GM18861 (cell line): Measurements from ENCODE around the gene PRXL2A.
"Not testable (repeated sequence)": the region's sequence is repeated elsewhere in the genome, so short reads cannot be mapped to it uniquely, and the experiment has no call there.

ENCODE experiments used
- ATAC-seq: cut with Tn5 transposase; IDR thresholded peaks from one replicate; pipeline ENCODE4 v1.9.1; 2021; ENCODE audit not compliant: unreplicated experiment

The PRXL2A gene

GRCh38 chr10:80410578-80411145, 2.3 kb downstream of the PRXL2A start:
- ATAC-seq = no peak

GRCh38 chr10:80411267-80411668, 2.9 kb downstream of the PRXL2A start:
- ATAC-seq = no peak

- no peak for ATAC-seq
Observed at GRCh38 chr10:80411681-80412220, 3.4 kb downstream of the PRXL2A start.

GRCh38 chr10:80412486-80412885, 4.1 kb downstream of the PRXL2A start:
- ATAC-seq = no peak

GRCh38 chr10:80413271-80413996, 5.1 kb downstream of the PRXL2A start:
- ATAC-seq = no peak

GRCh38 chr10:80414142-80414895, 6.0 kb downstream of the PRXL2A start:
- no peak for ATAC-seq

GRCh38 chr10:80415734-80416478, 7.6 kb downstream of the PRXL2A start:
- no peak for ATAC-seq

GRCh38 chr10:80416479-80417098, 8.2 kb downstream of the PRXL2A start:
- ATAC-seq = no peak

- not testable (repeated sequence) for ATAC-seq
Observed at GRCh38 chr10:80417256-80417655, 8.9 kb downstream of the PRXL2A start.

GRCh38 chr10:80421050-80421706, 12.8 kb downstream of the PRXL2A start:
- no peak for ATAC-seq

- ATAC-seq = peak; percentile 94
Observed at GRCh38 chr10:80421707-80422536, 13.6 kb downstream of the PRXL2A start.

- ATAC-seq = no peak
Observed at GRCh38 chr10:80425901-80426300, 17.6 kb downstream of the PRXL2A start.

GRCh38 chr10:80427541-80427940, 19.2 kb downstream of the PRXL2A start:
- no peak for ATAC-seq

- ATAC-seq = no peak
Observed at GRCh38 chr10:80429521-80429973, 21.2 kb downstream of the PRXL2A start.

GRCh38 chr10:80433134-80433533, 24.8 kb downstream of the PRXL2A start:
- no peak for ATAC-seq

- no peak for ATAC-seq
Observed at GRCh38 chr10:80436446-80437098, 28.2 kb downstream of the PRXL2A start.

- no peak for ATAC-seq
Observed at GRCh38 chr10:80437227-80437626, 28.9 kb downstream of the PRXL2A start.

GRCh38 chr10:80441831-80442230, 33.5 kb downstream of the PRXL2A start:
- no peak for ATAC-seq

GRCh38 chr10:80442879-80443278, 34.5 kb downstream of the PRXL2A start:
- no peak for ATAC-seq
